Esophagus squamous epithelium (tissue), 4 donors: Measurements from ENCODE around the gene PASD1.

Source experiments
- CTCF ChIP-seq, 6 experiments: fragments of 450-650 bp in 4 of 6; fragments of 200-600 bp in 2 of 6; sonication (generic) in 2 of 6; IDR thresholded peaks; one replicate each; pipeline ENCODE4 v1.5.1; 2016 to 2019; ENCODE audit warnings: antibody characterized with exemption in 6 of 6, mild to moderate bottlenecking in 4 of 6, moderate library complexity in 4 of 6
- POLR2A ChIP-seq, 4 donors: fragments of 450-650 bp; IDR thresholded peaks; one replicate each; pipeline ENCODE4 v1.6.1; 2017; ENCODE audit warnings: antibody characterized with exemption in 4 of 4, mild to moderate bottlenecking in 4 of 4, moderate library complexity in 3 of 4

- TF ChIP-seq POLR2A (IDR thresholded peaks at IDR 0.05): no peak
- no peak for TF ChIP-seq CTCF (IDR thresholded peaks at IDR 0.05)
Measured at GRCh38 chrX:151634937-151635336, 71.5 kb downstream of the PASD1 start.
